RWPE1 (cell line): ENCODE data around the gene DBX1.

Experiments used
- CTCF ChIA-PET: fragments of 350-600 bp; sonication (Branson Sonifier 250); formaldehyde crosslinking; extraction: SDS; loops from one replicate; lab custom pipeline; 2021; lab: Yijun Ruan, JAX
- POLR2A ChIA-PET: fragments of 400-600 bp; formaldehyde crosslinking; extraction: SDS; loops from one replicate; lab custom pipeline; 2020; ENCODE audit warnings: antibody characterized with exemption; ENCODE audit not compliant: low non-redundant PET; lab: Yijun Ruan, JAX
- DNase-seq: peaks from one replicate; pipeline ENCODE4 v3.0.0; 2012; ENCODE audit warnings: low spot score
- H3K27ac ChIP-seq: fragments of 450-650 bp; 2 replicates; pipeline ENCODE4 v1.5.1; 2017
- CTCF ChIP-seq: fragments of 450-650 bp; conservative IDR thresholded peaks from 2 replicates; pipeline ENCODE4 v1.5.1; 2017; ENCODE audit warnings: low read depth, mild to moderate bottlenecking

Gene DBX1

GRCh38 chr11:20178976-20179375 is 18.7 kb upstream of the DBX1 start:
- no peak for TF ChIP-seq CTCF
- H3K27ac ChIP-seq = no peak overlapping the region
- ChIA-PET CTCF (no interaction called here), POLR2A (no interaction called here)
- DNase-seq = no peak

- CTCF ChIA-PET = no interaction called here
- DNase-seq = no peak
- POLR2A ChIA-PET = no interaction called here
- no peak for TF ChIP-seq CTCF
- no peak overlapping the region for H3K27ac ChIP-seq
Observed at GRCh38 chr11:20177136-20177535, 16.9 kb upstream of the DBX1 start.

- no peak for TF ChIP-seq CTCF
- ChIA-PET CTCF (no interaction called here), POLR2A (interaction anchor here (0.7 kb wide), 1 partner anchor 102 kb away, joined by 3 read pairs; no protein-coding TSS in a partner anchor)
- no peak overlapping the region for H3K27ac ChIP-seq
- DNase-seq = no peak
Observed at GRCh38 chr11:20172721-20173447, 12.6 kb upstream of the DBX1 start.

GRCh38 chr11:20163783-20164481 is 3.7 kb upstream of the DBX1 start:
- ChIA-PET POLR2A (no interaction called here), CTCF (interaction anchor here (0.7 kb wide), 3 partner anchors 36 to 849 kb away, joined by 4 to 6 read pairs (median 5); no protein-coding TSS in a partner anchor)
- no peak for DNase-seq
- no peak for TF ChIP-seq CTCF
- H3K27ac ChIP-seq = no peak overlapping the region

- no peak for DNase-seq
- no peak for TF ChIP-seq CTCF
- CTCF ChIA-PET = no interaction called here
- POLR2A ChIA-PET = no interaction called here
- H3K27ac ChIP-seq = no peak overlapping the region
Observed at GRCh38 chr11:20162824-20163782, 2.8 kb upstream of the DBX1 start.
